Measurements from ENCODE around the gene YEATS2. TPM values are rescaled to one million over a fixed set of nuclear protein-coding genes. Genes with fewer than 3 reads are reported as not detected.

YEATS2 gene
- total RNA-seq, 6 donors from 2014 or later = 23.9 to 65.0 (median 41.2) TPM

- Histone ChIP-seq H3K27ac (no peak overlapping the region), H3K4me1 (no peaks in the 10 kb centered on the region), H3K27me3 (no peaks in the 10 kb centered on the region), H3K36me3 (peaks cover 28 to 80% (median 67%) of the 10 kb centered on the region in 4 donors), H3K4me3 (no peak overlapping the region), H3K9me3 (no peaks in the 10 kb centered on the region)
- no peak for ATAC-seq (ENCODE audit: low FRiP score in 2 of 2)
- no peak for DNase-seq
- TF ChIP-seq EP300 (IDR thresholded peaks at IDR 0.05) (no peak), POLR2A (IDR thresholded peaks at IDR 0.05) (no peak), POLR2AphosphoS5 (IDR thresholded peaks at IDR 0.05) (no peak)
- TF ChIP-seq, protein P1, sequence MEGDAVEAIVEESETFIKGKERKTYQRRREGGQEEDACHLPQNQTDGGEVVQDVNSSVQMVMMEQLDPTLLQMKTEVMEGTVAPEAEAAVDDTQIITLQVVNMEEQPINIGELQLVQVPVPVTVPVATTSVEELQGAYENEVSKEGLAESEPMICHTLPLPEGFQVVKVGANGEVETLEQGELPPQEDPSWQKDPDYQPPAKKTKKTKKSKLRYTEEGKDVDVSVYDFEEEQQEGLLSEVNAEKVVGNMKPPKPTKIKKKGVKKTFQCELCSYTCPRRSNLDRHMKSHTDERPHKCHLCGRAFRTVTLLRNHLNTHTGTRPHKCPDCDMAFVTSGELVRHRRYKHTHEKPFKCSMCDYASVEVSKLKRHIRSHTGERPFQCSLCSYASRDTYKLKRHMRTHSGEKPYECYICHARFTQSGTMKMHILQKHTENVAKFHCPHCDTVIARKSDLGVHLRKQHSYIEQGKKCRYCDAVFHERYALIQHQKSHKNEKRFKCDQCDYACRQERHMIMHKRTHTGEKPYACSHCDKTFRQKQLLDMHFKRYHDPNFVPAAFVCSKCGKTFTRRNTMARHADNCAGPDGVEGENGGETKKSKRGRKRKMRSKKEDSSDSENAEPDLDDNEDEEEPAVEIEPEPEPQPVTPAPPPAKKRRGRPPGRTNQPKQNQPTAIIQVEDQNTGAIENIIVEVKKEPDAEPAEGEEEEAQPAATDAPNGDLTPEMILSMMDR (IDR thresholded peaks at IDR 0.05) = no peak
- WGBS, 2 donors = 90 to 91% methylated on average over 8 of the region's 8 CpGs
Observed at GRCh38 chr3:183800243-183800863, 102.8 kb downstream of the YEATS2 start.

- H3K9me3 ChIP-seq = no peaks in the 10 kb centered on the region
- no peaks in the 10 kb centered on the region for H3K27me3 ChIP-seq
- TF ChIP-seq, protein P1 (IDR thresholded peaks at IDR 0.05) = no peak
- TF ChIP-seq POLR2A (IDR thresholded peaks at IDR 0.05) = no peak
- no peak overlapping the region for H3K27ac ChIP-seq
- WGBS, 2 donors = 92 to 96% methylated on average over 5 of the region's 5 CpGs
- no peak overlapping the region for H3K4me3 ChIP-seq
- ATAC-seq (ENCODE audit: low FRiP score in 2 of 2) = no peak
- H3K4me1 ChIP-seq = no peaks in the 10 kb centered on the region
- H3K36me3 ChIP-seq = peaks cover 36 to 93% (median 79%) of the 10 kb centered on the region in 4 donors
- DNase-seq = no peak
Observed at GRCh38 chr3:183801601-183802000, 104.0 kb downstream of the YEATS2 start.

DNA sequence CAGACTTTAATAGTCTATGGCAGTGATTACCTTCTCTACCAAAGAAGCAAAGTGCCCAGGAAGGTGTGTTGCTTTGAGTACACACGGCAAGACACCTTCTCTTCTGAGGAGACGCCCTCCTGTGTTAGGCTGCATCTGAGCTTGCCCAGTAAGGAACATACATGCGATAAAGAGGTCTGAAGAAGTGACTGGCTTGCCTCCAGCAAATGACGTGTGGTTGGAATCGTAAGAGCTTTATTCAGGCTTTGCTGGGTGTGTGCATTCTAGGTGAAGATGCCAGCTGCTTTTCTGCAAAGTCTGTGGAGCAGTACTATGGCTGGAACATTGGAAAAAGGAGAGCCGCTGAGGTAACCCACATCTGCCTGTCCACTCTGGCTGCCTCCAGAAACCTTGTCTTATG is 105.4 kb downstream of the YEATS2 start:
- DNase-seq (peak in 1 of 2 donors; percentile 40), ATAC-seq (ENCODE audit: low FRiP score in 2 of 2) (no peak)
- no peaks in the 10 kb centered on the region for H3K4me1 ChIP-seq
- peaks cover 45 to 100% (median 89%) of the 10 kb centered on the region in 4 donors for H3K36me3 ChIP-seq
- no peak overlapping the region for H3K4me3 ChIP-seq
- H3K27ac ChIP-seq = no peak overlapping the region
- no peak for TF ChIP-seq EP300 (IDR thresholded peaks at IDR 0.05)
- TF ChIP-seq, protein P1 (IDR thresholded peaks at IDR 0.05) = no peak
- H3K27me3 ChIP-seq = no peaks in the 10 kb centered on the region
- 78 to 86% methylated on average over 6 of the region's 6 CpGs for WGBS, 2 donors
- no peaks in the 10 kb centered on the region for H3K9me3 ChIP-seq

DNA sequence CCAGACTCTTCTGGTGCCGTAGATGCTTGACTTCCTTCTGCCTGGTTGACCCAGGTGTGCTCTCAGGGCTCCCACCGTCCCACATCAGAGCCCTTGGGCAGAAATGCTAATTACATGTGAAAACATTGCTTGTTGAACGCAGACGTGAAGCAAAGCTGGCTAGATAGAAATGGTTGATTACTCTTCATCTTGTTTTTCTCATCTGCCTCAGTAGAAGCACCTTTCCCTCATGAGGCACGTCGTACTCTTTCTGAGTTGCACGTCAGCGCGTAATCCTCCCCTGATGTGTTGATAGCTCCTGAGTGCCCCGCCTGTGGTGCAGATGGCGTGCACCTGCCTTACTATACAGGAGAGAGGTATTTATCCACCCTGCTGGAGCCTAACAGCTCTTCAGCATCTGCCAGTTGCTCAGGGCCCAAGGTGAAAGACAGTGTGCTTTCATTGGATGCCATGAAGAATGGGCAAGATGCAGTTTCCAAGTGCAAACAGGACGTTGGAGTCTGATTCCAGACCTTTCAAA is 109.7 kb downstream of the YEATS2 start:
- Histone ChIP-seq H3K36me3 (peaks cover 54 to 100% (median 84%) of the 10 kb centered on the region in 4 donors), H3K27me3 (no peaks in the 10 kb centered on the region), H3K4me3 (no peak overlapping the region), H3K9me3 (no peaks in the 10 kb centered on the region), H3K27ac (no peak overlapping the region), H3K4me1 (no peaks in the 10 kb centered on the region)
- 94 to 98% methylated on average over 12 of the region's 12 CpGs for WGBS, 2 donors
- TF ChIP-seq, protein P1 (IDR thresholded peaks at IDR 0.05) = no peak
- DNase-seq (no peak), ATAC-seq (ENCODE audit: low FRiP score in 2 of 2) (no peak)

GRCh38 chr3:183807881-183808280 is 110.3 kb downstream of the YEATS2 start:
- Histone ChIP-seq H3K4me3 (no peak overlapping the region), H3K36me3 (peaks cover 54 to 97% (median 82%) of the 10 kb centered on the region in 4 donors), H3K27me3 (no peaks in the 10 kb centered on the region), H3K9me3 (no peaks in the 10 kb centered on the region), H3K27ac (no peak overlapping the region), H3K4me1 (no peaks in the 10 kb centered on the region)
- 94% methylated on average over 12 of the region's 12 CpGs for WGBS, 2 donors
- ATAC-seq (ENCODE audit: low FRiP score in 2 of 2) (no peak), DNase-seq (no peak)
- TF ChIP-seq POLR2A (IDR thresholded peaks at IDR 0.05) = no peak
- no peak for TF ChIP-seq POLR2AphosphoS5 (IDR thresholded peaks at IDR 0.05)
- no peak for TF ChIP-seq EP300 (IDR thresholded peaks at IDR 0.05)
